HL-60 (cell line): ENCODE measurements around the gene GTF2H4.

Experiments
- DNase-seq, 2 experiments: peaks; one replicate each; pipeline ENCODE4 v3.0.0-alpha.2; 2010 to 2020; ENCODE audit warnings: low read depth in 1 of 2, low spot score in 1 of 2
- H3K27ac ChIP-seq: fragments of 250-450 bp; sonication (Bioruptor Pico); replicated peaks from 2 replicates; pipeline ENCODE4 v1.5.1; 2020; ENCODE audit warnings: mild to moderate bottlenecking, moderate library complexity
- H3K27me3 ChIP-seq: fragments of 250-450 bp; sonication (Bioruptor Pico); 2 replicates; pipeline ENCODE4 v1.5.1; 2021; ENCODE audit warnings: mild to moderate bottlenecking, moderate library complexity; ENCODE audit not compliant: insufficient read depth, poor library complexity, severe bottlenecking
- H3K4me3 ChIP-seq: replicated peaks from 2 replicates; pipeline ENCODE4 v1.5.1; 2011; ENCODE audit warnings: mild to moderate bottlenecking, control low read depth, low read length; ENCODE audit not compliant: insufficient read depth
- GABPA ChIP-seq: IDR thresholded peaks from 2 replicates; pipeline ENCODE4 v1.6.1; 2012; ENCODE audit warnings: low read depth
- POLR2AphosphoS5 ChIP-seq: IDR thresholded peaks from 2 replicates; pipeline ENCODE4 v1.6.1; 2012; ENCODE audit warnings: low read depth
- SPI1 ChIP-seq: IDR thresholded peaks from 2 replicates; pipeline ENCODE4 v1.6.1; 2012; ENCODE audit warnings: low read depth, mild to moderate bottlenecking, borderline replicate concordance
- TF ChIP-seq, protein P1 (sequence below): IDR thresholded peaks from one replicate; pipeline ENCODE4 v1.5.1; 2011; ENCODE audit warnings: low read length, control low read depth, inconsistent platforms; ENCODE audit not compliant: insufficient read depth
- TF ChIP-seq, protein P2 (sequence below): IDR thresholded peaks from 2 replicates; pipeline ENCODE4 v1.6.1; 2012; ENCODE audit warnings: low read depth; ENCODE audit not compliant: insufficient replicate concordance

The GTF2H4 gene

DNA sequence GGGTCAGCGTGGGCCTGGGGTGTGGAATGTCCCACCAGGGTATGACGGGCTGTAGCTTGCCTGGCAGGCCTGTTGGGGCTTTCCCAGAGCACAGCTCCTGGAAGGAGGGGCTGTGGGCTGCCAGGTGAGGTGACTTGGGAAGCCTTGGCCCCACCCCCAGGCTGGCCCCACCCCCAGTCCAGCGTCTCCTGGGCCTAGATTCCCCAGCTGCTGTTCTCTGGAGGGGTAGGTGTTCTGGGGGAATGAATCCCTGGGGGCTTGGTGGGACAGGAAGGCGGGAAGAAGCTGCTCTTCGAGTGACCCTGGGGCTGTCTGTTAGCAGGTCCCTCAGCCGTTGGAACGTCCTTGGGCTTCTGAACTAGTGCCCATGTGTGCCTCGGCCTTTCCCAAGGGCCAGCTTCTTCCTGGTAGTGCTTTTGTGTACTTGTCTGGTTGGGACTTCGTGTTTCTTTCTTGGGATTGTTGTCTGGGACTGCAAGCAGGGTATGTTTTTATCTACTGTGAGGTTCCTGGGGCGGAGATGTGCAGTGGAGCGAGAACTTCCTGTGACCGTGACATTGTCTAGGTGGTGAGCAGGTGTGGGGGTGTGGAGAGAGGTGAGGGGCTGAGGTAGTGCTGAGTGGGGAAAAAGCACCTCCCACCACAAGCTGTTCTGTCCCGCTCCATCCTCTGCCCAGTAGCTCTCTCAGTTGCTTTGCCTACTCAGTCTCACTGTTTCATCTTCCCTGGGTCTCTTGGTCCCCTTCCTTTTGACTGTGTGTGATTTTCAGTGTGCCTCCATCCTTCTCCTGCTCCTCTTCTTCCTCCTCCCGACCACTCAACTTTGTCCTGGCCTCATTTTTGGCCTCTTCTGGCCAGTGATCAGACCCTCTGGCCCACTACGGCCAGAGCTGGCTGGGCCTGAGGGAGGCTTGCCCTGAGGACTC lies 25.0 kb upstream of the GTF2H4 start:
- no peak overlapping the region for H3K4me3 ChIP-seq
- no peak for DNase-seq
- TF ChIP-seq, protein P1, sequence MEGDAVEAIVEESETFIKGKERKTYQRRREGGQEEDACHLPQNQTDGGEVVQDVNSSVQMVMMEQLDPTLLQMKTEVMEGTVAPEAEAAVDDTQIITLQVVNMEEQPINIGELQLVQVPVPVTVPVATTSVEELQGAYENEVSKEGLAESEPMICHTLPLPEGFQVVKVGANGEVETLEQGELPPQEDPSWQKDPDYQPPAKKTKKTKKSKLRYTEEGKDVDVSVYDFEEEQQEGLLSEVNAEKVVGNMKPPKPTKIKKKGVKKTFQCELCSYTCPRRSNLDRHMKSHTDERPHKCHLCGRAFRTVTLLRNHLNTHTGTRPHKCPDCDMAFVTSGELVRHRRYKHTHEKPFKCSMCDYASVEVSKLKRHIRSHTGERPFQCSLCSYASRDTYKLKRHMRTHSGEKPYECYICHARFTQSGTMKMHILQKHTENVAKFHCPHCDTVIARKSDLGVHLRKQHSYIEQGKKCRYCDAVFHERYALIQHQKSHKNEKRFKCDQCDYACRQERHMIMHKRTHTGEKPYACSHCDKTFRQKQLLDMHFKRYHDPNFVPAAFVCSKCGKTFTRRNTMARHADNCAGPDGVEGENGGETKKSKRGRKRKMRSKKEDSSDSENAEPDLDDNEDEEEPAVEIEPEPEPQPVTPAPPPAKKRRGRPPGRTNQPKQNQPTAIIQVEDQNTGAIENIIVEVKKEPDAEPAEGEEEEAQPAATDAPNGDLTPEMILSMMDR: no peak
- TF ChIP-seq, protein P2, sequence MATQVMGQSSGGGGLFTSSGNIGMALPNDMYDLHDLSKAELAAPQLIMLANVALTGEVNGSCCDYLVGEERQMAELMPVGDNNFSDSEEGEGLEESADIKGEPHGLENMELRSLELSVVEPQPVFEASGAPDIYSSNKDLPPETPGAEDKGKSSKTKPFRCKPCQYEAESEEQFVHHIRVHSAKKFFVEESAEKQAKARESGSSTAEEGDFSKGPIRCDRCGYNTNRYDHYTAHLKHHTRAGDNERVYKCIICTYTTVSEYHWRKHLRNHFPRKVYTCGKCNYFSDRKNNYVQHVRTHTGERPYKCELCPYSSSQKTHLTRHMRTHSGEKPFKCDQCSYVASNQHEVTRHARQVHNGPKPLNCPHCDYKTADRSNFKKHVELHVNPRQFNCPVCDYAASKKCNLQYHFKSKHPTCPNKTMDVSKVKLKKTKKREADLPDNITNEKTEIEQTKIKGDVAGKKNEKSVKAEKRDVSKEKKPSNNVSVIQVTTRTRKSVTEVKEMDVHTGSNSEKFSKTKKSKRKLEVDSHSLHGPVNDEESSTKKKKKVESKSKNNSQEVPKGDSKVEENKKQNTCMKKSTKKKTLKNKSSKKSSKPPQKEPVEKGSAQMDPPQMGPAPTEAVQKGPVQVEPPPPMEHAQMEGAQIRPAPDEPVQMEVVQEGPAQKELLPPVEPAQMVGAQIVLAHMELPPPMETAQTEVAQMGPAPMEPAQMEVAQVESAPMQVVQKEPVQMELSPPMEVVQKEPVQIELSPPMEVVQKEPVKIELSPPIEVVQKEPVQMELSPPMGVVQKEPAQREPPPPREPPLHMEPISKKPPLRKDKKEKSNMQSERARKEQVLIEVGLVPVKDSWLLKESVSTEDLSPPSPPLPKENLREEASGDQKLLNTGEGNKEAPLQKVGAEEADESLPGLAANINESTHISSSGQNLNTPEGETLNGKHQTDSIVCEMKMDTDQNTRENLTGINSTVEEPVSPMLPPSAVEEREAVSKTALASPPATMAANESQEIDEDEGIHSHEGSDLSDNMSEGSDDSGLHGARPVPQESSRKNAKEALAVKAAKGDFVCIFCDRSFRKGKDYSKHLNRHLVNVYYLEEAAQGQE: no peak
- TF ChIP-seq SPI1 (no peak), POLR2AphosphoS5 (no peak), GABPA (no peak)
- H3K27ac ChIP-seq: no peak overlapping the region
- H3K27me3 ChIP-seq: peaks cover 38% of the 10 kb centered on the region

DNA sequence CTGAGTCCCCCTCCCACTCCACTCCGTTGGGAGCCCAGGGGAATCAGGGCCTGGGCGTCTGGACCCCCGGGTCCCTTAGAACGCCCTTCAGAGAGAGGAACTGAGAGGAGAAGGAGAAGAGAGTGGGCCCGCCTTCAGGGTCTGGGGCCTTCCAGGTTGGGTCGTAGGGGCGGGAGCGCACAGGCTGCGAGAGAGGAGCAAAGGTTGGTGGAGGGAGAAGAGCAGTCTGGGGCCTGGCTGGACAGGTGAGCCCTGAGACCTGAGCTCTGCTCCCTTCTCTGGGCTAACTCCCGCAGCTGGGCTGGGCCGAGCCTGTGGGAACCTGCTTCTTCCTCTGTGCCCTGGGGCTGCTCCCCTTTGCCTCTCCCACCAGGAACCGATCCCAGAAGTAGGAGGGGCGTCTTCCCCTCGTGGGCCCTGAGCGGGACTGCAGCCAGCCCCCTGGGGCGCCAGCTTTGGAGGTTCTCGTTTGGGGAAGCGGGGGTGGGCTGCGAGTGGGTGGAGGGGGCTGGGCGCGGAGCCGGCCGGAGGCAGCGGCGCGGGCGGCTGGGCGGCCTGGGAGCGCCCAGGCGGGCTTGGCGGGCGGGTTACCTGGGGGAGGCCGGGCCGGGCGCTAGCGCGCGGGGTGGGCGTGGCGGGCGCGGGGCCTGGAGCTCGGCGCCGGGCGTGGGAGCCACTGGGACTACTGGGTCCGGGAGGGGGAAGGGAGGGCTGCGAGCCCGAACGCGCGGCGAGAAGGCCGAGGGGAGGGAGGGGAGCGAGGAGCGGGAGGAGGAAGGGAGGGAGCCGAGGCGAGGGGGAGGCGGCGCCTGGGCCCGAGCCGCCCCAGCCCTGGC lies 24.1 kb upstream of the GTF2H4 start, which contains the start of gene DDR1:
Gene DDR1, plus strand, starts transcription at position 835 of the 836 bp plus-strand sequence. CDS start 4,211 bp downstream, outside the sequence.
- H3K27ac ChIP-seq: no peak within 1 kb of the TSS
- TF ChIP-seq POLR2AphosphoS5: no peak
- TF ChIP-seq, protein P2: no peak
- TF ChIP-seq, protein P1: no peak
- no peak for TF ChIP-seq SPI1
- no peak for TF ChIP-seq GABPA
- peak within 1 kb of the TSS; percentile 40 for H3K4me3 ChIP-seq
- DNase-seq: peak in 1 of 2 experiments; percentile 50
- peaks cover 38% of the 10 kb centered on the region for H3K27me3 ChIP-seq

DNA sequence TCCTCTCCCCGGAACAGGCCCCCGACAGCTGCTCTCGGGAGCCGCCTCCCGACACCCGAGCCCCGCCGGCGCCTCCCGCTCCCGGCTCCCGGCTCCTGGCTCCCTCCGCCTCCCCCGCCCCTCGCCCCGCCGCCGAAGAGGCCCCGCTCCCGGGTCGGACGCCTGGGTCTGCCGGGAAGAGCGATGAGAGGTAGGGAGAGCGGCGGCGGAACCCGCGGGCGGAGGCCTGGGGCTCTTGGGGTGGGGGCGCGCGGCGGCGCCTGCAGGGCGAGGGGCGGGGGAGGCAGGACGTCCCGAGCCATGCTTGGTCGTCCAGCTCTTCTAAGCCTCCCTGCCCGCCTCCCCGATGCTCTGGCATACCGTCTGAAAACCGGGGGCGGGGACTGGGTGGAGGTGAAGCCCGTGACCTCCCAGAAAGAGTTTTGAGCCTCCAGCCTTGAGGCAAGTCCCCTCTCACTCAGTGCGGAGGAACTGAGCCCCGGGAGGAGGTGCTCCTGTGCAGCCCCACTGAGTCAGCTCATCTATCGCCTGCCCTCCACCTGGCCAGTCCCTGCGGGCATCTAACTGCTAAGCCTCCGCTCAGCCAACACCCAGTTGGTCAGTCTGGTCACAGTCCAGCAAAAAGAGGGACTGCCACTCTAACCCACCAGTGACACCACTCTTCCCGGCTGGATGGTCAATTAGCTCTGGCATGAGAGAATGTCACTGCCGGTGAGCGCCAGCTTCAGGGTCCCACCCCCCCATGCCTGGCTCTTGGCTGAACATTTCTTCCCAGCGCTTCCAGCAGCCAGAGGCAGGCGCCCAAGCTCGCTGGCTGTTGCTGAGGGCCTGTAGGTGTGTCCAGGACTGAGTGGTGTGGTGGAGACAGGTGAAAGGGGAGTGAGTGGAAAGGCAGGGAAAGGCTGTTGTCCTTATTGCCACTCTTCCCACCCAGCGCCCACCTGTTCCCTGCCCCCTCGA lies 23.2 kb upstream of the GTF2H4 start:
- peaks cover 38% of the 10 kb centered on the region for H3K27me3 ChIP-seq
- TF ChIP-seq SPI1: no peak
- TF ChIP-seq GABPA: no peak
- DNase-seq: no peak
- H3K27ac ChIP-seq: no peak overlapping the region
- peak overlapping the region; percentile 40 for H3K4me3 ChIP-seq
